HL-60/S4 treated with retinoic acid at 250 ng/mL for 4 days and 3 days (cell line): ENCODE results near the gene MRPS18A.
"Not testable (repeated sequence)": the region's sequence is repeated elsewhere in the genome, so short reads cannot be mapped to it uniquely, and the experiment has no call there.

Source experiments
- in situ Hi-C: fragments of 300-500 bp; cut with MboI; formaldehyde crosslinking; loops from 2 replicates; pipeline ENCODE4 v1.7.0; 2022; ENCODE audit warnings: low sequenced_read_pairs

MRPS18A gene

DNA sequence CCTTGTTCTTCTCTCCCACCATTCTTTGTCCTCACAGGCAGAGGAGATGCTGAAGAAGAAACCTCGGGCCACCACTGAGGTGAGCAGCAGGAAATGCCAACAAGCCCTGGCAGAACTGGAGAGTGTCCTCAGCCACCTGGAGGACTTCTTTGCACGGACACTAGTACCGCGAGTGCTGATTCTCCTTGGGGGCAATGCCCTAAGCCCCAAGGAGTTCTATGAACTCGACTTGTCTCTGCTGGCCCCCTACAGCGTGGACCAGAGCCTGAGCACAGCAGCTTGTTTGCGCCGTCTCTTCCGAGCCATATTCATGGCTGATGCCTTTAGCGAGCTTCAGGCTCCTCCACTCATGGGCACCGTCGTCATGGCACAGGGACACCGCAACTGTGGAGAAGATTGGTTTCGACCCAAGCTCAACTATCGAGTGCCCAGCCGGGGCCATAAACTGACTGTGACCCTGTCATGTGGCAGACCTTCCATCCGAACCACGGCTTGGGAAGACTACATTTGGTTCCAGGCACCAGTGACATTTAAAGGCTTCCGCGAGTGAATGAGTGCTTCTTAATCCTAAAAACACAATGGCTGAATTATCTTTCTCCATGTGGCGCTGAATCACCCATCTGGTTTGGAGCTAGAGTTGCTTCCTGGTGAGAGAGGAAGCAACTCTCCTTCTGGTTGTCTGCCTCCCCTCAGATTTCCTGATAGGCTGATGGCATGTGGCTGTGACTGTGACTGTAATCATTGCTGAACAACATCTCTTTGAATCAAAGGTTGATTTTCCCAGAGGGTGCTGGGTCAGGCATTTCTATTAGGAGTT, 47.4 kb downstream of the MRPS18A start:
- in situ Hi-C loops = no loop called here

DNA sequence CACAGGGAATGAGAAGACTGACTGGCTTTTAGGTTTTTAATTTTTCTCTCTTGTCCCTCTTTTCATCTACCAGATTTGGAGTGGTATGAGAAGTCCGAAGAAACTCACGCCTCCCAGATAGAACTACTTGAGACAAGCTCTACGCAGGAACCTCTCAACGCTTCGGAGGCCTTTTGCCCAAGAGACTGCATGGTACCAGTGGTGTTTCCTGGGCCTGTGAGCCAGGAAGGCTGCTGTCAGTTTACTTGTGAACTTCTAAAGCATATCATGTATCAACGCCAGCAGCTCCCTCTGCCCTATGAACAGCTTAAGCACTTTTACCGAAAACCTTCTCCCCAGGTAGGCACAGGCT, 51.3 kb downstream of the MRPS18A start:
- in situ Hi-C loops = no loop called here

DNA sequence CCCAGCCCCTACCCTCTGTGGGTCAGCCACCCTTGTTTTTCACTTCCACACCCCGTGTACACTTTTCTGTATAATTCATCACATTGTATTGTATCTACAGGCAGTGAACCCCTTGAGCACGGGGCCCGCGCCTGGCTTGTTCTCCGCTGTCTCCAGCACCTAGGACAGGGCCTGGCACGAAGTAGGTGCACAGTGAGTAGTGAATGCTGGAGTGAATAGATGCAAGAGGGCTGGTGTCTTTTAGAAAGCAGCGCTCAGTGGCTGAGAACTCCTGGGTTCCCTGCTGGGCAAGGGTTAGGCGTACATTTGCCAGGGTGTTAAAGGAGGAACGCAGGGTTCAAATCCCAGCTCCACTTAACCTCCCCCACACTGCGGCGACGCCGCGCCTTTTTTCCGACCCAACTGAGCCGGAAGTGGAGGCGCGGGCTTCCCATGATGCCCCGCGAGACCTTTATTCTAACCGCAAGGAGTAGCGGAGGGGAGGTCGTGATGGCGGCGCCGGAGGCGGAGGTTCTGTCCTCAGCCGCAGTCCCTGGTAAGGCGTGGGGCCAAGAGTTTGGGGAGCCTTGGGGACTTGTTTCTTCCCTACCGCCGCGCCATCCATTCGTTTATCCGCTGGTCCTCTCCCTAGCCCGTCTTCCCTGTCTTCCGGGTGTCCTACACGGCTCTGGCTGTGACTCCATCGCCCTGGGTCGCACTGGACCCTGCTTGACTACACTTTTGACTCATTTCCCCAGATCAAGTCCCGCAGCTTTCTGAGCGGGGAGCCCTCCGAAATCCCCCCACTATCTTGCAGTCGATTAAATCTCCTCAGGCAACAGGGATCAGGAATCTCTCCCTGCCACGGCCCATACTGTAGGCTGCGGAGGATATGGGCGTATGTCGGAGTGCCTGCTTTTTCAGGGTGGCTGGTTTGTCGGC, 51.9 kb downstream of the MRPS18A start, which contains the start of gene MAD2L1BP:
Gene MAD2L1BP (plus strand): TSS at position 454 of the 921 bp plus-strand sequence. CDS start 36 bp downstream, at position 490.
- in situ Hi-C loops = no loop called here

DNA sequence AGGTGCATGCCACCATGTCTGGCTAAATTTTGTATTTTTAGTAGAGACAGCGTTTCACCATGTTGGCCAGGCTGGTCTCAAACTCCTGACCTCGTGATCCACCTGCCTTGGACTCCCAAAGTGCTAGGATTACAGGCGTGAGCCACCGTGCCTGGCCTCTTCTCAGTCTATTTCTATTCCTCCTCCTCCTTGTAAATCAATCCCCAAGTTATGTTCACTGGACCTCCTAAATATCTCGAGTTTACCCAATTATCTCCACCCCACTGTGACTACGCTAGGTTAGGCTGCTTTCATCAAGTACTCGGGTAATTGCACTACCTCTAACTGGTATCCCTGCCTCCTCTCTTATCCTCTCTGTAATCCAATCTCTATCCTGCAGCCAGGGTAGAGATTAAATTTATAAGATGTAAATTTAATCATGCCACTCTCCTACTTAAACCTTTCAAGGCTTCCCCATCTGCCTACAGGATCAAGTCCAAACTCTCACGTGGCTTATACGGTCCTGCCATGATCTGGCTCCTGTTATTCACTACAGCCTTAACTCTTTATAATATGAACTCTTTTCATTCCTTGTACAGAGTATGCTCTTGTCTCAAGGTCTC, 52.8 kb downstream of the MRPS18A start:
- in situ Hi-C loops = no loop called here

DNA sequence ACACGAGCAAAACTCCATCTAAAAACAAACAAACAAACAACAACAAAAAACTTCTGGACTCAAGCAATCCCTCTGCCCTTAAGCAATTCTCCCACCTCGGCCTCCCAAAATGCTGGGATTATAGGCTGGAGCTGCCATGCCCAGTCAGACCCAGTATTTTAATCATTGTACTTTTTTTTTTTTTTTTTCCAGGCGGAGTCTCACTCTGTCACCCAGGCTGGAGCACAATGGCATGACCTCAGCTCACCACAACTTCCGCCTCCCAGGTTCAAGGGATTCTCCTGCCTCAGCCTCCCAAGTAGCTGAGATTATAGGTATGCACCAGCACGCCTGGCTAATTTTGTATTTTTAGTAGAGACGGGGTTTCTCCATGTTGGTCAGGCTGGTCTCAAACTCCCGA, 54.6 kb downstream of the MRPS18A start:
- in situ Hi-C loops = not testable (repeated sequence)

DNA sequence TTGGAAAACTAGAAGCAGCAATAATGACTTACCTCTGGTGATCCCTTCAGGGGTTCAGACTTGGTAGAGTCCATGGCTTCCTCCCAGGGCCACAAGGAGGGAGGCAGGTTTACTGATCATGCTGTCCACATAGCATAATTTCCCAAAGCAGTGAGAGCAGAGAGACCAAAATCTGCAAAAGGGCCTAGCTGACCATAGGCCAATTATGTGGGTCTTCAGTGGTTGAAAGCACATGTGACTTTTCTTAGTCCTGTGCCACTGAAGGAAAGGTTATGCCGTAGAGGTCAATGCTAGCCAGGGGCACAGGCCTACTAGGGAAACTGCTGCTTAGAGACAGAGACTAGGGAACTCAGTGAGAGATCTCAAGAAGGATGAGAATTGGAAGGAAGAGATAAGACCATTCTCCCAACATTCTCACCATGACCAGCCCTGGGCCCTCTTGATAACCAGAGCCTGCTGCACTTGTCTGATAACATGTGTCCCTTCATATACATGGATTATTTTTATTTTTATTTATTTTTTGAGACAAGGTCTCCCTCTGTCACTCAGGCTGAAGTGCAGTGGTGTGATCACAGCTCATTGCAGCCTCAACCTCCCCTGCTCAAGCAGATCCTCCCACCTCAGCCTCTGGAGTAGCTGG, 56.5 kb downstream of the MRPS18A start:
- in situ Hi-C loops = no loop called here

DNA sequence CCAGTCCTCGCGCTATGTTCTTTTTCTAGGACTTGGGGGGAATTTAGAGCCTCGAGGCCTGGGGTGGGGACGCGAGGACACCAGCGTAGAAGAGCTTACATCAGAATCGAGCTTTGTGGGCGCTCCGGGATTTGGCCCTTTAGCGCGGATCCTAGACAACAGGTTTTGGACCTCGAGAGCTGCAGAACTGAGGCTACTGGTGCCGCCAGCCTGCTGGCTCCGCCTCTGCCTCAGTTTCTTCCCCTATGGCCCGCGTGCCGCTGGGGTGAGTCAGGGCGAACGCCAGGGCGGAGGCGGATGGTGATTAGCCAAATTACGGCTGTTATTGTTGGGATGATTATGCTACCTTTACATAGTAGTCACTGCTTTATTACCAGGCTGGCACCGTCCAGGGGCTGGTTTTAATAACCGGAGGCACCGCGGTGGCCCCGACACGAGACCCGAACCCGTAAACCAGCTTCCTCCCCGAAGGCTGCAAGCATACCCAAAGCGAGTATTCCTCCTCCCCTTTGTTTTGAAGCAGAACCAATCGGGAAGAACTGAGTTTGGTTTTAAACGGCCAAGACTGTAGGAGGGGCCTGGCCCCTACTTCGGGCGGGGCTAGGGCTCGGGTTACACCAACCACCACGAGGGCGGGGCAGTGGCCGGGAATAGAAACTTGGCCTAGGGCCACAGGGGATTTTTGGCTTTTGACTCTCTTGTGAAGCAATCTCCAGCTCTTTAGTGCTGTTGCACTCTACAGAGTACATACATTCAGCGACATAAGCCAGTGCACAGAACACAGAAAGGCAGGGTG, 57.9 kb downstream of the MRPS18A start:
- in situ Hi-C loops = no loop called here

DNA sequence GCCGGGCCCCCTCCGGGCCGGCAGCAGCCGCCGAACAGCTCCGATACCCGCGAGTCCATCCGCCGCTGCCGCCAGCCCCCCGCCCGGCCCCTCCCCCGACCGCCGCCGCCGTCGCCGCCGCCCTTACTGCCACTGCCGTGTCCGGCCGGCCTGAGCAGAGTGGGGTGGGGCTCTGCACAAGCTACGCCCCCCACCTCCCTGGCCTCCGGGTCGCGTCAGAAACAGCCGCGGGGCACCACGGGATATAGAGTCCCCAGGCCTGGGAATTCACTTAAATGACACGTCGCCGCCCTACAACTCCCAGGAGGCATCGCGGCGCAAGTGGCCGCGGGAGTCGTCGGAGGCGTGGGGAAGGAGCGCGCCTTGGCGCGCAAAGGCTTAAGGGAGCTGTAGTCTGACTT, 58.5 kb downstream of the MRPS18A start, which contains the start of gene GTPBP2:
Gene GTPBP2 (minus strand): TSS at position 161 of the 401 bp plus-strand sequence. CDS start 102 bp downstream, at position 59.
- in situ Hi-C loops = no loop called here

DNA sequence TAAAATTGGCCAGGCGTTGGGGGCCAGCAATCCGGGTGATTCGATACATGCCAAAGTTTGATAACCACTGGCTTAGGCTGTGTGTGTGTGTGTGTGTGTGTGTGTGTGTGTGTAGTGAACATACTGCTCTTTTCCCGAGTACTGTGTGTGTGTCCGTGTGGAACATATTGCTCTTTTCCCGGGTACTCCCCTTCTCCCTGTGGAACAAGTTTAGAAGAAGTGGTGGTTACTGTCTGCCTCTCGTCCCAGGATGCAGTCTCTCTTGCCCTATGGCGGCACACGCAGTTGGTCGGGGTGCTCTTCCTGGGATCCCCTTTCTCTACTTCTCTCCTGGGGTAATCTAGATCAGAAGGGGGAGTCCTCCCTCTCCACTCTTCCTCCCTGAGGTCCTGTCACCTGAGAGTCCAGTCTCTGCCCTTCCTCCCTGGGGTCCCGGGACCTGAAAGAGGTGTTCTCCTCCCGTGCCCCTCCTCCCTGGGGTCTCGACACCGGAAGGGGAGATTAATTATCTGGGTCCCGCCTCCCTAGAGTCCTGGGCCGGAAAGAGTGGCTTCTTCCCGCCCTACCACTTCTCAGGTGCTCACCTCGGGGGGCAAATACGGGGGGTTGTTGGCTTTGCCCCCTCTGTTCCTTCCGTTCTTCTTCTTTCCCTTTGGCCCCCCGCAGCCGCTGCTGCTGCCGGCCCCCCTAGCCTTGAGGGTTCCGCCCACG, 59.0 kb downstream of the MRPS18A start:
- in situ Hi-C loops = no loop called here

DNA sequence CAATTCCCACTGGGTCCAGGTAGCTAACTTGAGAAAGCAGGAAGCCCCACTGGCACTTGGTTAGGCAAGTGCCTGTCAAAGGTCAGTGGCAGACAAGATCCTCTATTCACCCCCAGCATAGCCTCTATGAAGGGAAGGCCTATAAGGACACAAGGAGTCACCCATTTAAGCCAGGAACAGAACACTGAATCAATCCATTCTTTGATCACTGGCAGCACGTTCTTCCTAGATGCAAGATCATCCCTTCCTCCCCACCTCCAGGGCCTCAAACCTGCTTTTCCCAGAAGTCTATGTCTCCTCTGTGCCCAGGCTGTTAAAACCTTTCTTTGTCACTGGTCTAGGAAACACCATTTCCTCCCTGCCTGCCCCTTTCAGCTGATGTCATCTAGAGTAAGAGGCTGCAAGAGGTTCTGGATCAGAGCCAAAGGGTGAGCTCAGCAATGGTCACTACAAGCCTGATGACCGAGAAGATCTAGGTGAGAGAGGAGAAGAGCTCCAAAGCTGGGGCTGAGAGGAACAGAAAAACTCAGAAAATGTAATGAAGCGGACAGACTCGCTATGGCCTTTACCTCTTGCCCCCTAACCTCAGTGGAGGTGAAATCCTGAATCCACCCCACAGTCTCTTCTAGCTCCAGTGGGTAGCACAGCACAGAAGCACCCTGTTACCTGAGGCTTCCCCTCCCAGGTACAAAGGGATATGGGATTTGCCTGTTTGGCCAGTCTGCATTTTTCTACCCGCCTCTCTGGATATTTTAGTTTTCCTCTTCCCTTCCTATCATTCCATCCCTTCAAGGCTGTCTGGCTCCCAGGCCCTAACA, 60.4 kb downstream of the MRPS18A start:
- in situ Hi-C loops = no loop called here

DNA sequence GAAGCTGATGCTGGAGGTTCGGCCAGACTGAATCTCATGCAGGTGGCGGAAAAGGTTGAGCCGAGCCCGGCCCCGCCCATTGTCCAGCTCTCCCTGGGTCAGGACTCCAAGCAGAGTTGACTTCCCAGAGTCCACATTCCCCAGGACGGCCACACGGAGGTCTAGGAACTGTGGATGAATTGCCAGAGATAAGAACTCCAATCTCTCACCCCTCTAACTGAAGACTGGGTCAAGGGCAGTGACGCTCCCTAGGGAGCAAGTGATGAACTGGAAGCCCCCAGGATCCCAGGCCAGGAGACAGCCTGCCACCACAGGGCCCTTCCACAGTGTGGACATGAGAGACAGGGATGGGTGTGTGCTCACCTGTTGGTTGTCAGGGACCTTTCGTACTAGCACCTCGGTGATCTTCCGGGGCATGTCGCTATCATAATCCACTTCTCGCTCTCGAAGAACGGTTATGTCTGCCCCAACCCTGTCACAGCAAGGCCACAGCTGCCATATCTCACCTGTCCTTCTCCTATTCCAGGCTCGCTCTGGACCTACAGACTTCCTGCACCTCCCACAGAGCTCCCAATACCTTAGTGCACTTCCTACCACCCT, 62.1 kb downstream of the MRPS18A start:
- in situ Hi-C loops = no loop called here

DNA sequence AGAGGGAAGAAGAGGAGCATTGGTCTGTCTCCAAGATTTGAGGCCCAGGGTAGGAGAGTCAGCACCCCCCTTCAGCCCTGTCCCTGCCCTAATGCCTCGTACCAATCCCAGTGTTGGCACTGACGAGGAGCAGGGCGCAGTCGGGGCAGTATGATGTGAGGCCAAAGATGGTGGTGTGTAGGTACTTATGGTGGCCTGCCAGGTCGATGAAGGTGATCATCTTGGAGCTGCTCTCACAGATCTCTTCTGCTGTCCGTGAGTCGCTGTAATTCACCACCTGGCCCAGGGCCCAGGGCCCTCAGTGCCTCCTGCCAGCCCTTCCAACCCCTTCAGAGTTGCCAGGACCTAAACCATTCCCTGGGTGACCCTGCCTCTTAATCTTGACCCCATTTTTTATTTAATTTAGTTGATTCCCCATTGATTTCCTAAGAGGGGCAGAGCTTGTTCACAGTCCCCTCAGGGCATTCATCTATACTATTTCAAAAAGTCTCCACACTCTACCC, 62.8 kb downstream of the MRPS18A start:
- in situ Hi-C loops = no loop called here

DNA sequence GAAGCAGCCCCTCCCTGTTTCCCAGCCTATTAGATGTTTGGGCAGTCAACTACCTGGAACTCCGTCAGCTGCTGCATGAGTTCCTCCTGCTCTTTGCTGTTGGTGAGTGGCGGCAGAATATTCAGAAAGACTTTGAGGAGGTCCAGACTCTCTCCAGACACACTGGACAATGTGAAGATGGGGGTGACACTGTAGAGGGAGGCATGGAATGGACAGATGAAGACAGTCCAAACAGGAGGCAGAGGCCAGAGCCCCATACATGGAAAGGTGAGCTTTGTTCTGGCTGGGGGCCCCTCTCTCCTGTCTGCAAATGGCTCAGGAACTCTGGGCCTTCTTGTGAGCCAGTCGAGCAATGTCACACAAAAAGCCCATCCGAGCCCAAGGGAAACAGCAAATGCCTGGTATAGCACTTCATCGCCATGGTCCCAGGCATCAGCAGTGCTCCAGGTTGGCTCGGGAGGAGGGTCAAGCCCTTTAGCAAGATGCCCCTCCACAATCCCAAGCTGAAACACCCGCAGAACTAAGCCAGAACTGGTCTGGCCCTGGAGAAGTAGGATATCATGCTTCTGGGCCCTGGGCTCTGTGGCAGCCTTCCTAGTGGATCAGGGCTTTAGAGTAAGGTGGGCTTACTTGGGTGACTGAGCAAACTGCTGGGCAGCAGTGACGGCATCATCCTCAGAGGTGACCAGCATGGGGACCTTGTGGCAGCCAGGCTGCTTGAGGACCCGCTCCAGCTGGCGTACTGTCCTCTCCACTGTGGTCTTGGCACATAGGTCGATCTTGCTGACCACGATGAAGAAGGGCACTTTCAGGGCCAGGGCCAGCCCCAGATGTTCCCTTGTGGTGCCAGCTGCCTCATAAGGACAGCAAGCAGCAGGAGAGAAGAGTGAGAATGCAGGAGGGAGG, 63.5 kb downstream of the MRPS18A start:
- in situ Hi-C loops = no loop called here

DNA sequence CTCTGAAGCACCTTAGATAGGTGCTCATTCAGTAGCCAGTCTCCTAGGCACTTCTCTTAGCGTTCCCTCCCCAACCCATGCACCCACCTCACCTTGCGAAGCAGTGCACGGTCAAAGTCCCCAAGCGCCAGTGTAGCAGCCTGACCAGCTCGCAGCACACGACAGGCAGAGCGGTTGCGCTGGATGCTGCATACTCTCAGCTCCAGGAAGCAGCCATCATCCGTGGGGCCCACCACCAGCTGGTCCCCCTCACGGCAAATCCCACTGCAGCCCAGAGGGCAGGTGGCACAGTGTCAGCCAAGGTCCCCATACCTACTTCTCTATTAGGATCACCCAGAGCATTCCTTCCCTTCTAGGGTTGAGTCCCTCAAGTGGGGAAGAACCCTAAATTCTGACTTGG, 65.0 kb downstream of the MRPS18A start:
- in situ Hi-C loops = no loop called here

DNA sequence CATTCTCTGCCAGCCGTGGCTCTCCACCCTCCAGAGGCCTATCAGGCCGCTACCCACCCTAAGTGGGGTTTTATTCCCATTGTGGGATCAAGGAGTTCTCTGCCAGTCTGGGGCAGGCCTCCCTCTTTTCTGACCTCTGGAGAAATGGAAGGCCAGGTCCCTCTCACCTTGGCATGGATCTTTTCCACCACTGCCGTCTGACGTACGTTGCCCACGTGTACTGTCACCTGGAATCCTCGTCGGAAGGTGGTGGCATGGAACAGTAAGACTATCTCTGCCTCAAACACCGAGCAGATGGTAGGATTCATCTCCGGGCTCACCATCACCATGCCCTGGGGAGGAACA, 65.8 kb downstream of the MRPS18A start:
- in situ Hi-C loops = no loop called here
